Measurements from ENCODE around the gene GHR.

- no peak for TF ChIP-seq CTCF (IDR thresholded peaks at IDR 0.05)
- TF ChIP-seq POLR2A (IDR thresholded peaks at IDR 0.05) = no peak
These were observed 203.2 kb downstream of the GHR start for GRCh38 chr5:42626462-42626861.
